GM12875 (cell line): ENCODE results near the gene GPR55.
A peak's percentile ranks its signal among the peaks of the same experiment; 100 is the strongest.

Source experiments
- H3K4me3 ChIP-seq: one replicate; pipeline ENCODE4 v1.5.1; 2011; ENCODE audit warnings: low read depth, low read length, control low read depth
- TF ChIP-seq, protein P1 (sequence below): IDR thresholded peaks from 2 replicates; pipeline ENCODE4 v1.5.1; 2011; ENCODE audit warnings: low read depth, mild to moderate bottlenecking, control low read depth, inconsistent platforms, low read length, moderate library complexity, borderline replicate concordance; ENCODE audit not compliant: insufficient read depth

The GPR55 gene

GRCh38 chr2:230915319-230915718 is 9.7 kb downstream of the GPR55 start:
- H3K4me3 ChIP-seq: no peak overlapping the region
- TF ChIP-seq, protein P1, sequence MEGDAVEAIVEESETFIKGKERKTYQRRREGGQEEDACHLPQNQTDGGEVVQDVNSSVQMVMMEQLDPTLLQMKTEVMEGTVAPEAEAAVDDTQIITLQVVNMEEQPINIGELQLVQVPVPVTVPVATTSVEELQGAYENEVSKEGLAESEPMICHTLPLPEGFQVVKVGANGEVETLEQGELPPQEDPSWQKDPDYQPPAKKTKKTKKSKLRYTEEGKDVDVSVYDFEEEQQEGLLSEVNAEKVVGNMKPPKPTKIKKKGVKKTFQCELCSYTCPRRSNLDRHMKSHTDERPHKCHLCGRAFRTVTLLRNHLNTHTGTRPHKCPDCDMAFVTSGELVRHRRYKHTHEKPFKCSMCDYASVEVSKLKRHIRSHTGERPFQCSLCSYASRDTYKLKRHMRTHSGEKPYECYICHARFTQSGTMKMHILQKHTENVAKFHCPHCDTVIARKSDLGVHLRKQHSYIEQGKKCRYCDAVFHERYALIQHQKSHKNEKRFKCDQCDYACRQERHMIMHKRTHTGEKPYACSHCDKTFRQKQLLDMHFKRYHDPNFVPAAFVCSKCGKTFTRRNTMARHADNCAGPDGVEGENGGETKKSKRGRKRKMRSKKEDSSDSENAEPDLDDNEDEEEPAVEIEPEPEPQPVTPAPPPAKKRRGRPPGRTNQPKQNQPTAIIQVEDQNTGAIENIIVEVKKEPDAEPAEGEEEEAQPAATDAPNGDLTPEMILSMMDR: no peak

DNA sequence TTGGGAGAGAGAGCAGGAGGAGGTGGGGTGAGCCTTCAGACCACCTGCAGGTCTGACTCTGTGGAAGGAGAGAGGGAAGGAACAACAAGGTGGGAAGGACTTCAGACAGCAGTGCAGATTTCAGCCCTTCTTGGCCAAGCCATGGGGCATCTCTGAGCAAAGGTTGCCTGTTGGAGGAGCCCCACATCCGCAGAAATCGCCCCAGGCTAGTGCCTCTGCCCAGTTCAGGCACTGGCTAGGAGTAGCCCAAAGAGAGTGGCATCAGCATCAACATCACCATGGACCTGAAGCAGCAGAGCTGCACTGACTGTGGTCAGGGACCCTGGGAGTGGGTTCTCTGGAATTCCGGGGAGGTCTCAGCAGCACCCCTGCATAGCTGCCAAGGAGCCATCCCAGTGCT is 10.2 kb downstream of the GPR55 start:
- TF ChIP-seq, protein P1: no peak
- no peak overlapping the region for H3K4me3 ChIP-seq

DNA sequence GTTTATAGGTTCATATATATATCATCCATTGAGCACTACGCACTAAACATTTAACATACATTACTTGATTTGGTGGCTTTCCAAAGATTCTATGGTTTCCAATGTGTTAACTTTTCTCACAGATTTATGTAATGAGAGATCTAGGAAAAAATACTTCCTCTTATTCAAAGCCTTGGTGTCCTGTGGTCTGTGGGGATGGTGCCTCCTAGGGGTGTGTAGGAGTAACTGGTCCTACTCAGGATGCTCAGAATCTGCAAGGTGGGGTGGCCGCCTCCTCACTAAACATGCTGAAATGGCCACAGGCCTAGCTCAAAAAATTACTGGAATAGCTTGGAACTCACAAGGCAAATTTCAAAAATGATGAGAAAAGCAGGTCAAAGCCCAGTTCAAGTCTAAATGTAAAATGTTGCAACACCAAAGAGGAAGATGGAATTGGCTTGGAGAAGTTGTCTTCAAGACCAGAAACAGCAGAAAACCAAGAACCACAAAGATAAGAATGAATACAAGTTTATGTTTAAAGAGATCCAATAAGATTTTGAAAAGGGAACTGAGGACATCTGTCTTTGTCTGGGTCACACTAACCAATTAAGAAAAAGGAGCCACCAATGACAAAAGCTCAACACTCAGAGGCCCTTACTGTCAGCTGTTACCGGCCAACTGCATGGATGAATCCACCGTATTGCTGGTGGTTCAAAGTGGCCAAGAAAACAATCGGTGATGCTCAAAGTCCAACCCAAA is 11.5 kb downstream of the GPR55 start:
- TF ChIP-seq, protein P1: peak; percentile 66; the same call in 1 of the 2 replicates

DNA sequence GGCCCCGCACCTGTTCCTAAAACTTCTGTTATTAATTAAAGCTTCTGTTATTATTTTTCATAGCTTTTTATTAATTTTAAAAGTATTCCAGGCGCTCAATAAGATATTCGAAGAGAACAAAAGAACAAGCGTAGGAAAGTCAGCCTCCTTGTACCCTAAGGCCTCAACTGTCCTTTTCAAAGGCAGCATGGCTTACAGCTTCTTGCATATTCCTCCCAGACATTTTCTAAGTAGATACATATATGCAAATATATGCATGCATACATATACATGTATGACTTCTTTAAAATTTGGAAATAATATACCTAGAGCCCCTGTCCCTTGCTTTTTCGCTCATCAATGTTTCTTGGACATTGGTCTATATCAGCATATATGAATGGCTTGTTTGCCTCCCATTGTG is 12.3 kb downstream of the GPR55 start:
- TF ChIP-seq, protein P1: no peak
- no peak overlapping the region for H3K4me3 ChIP-seq

More for the DNA sequence above, 11.5 kb downstream of the GPR55 start:
- H3K4me3 ChIP-seq: no peak overlapping the region

DNA sequence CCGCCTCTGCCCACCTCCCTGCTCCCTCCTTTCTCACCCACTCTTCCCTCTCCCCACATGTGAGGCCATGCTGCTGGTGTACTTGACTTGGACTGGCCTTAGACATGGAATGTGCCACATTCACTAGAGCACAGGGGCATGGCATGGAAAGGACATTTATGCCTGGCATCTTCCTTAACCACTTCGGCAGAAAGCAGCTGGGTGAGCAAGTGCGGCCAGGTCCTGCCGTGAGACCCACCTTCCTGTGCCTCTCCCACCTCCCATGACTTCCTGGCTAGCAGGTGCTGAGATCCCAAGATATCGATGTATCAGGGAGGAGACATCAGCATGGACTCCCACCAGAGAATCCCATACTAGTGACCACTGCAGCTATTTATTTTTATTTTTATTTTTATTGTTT is 13.0 kb downstream of the GPR55 start:
- TF ChIP-seq, protein P1: no peak
- no peak overlapping the region for H3K4me3 ChIP-seq

DNA sequence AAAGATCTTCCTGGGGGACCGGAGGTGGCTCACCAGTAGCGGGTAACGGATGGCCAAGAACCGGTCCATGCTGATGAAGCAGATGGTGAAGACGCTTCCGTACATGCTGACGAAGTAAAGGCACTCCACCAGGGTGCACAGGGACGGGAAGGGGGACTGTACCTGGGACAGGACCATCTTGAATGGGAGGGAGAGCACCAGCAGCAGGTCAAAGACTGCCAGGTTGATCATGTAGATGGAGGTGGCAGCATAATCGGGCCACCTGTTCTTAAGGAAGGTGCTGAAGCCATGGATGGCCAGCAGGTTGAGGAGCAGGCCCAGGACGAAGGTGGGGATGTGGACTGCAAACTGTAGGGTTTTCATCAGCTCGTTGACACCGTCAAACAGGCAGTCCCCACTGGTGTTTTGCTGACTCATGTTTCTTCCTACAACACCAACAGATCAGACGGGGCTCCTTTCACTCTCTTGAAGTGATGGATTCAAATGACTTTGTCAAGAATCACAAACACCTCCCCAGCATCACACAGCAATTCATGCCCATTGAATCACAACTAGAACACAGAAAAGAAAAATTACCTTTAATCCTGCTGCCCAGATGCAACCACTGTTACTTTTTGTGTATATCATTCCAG is 14.4 kb downstream of the GPR55 start:
- TF ChIP-seq, protein P1: no peak
- no peak overlapping the region for H3K4me3 ChIP-seq
